OCI-LY3 (cell line): ENCODE results near the gene PSMC5.

Experiments used
- H2AFZ ChIP-seq: fragments of 200-600, 300-600 bp; shearing (Covaris generic); 2 replicates; pipeline ENCODE4 v1.6.0; 2014; ENCODE audit warnings: antibody characterized with exemption, low read depth, low read length
- H3K27ac ChIP-seq: fragments of 200-600, 300-600 bp; sonication (generic); 2 replicates; pipeline ENCODE4 v1.5.1; 2014; ENCODE audit warnings: mild to moderate bottlenecking, low read length, moderate library complexity, mixed read lengths
- H3K27me3 ChIP-seq: fragments of 200-600, 300-600 bp; sonication (generic); 2 replicates; pipeline ENCODE4 v1.6.1; 2014; ENCODE audit warnings: low read depth, low read length, mixed read lengths
- H3K36me3 ChIP-seq: fragments of 200-600, 300-600 bp; sonication (generic); replicated peaks from 2 replicates; pipeline ENCODE3; 2014; ENCODE audit warnings: low read depth, low read length, mixed read lengths
- H3K4me1 ChIP-seq: fragments of 300-600, 200-600 bp; sonication (generic); 2 replicates; pipeline ENCODE4 v1.6.1; 2014; ENCODE audit warnings: low read length, mixed read lengths
- H3K4me2 ChIP-seq: fragments of 200-600, 300-600 bp; sonication (generic); 2 replicates; pipeline ENCODE4 v1.6.1; 2014; ENCODE audit warnings: low read length, mixed read lengths
- H3K4me3 ChIP-seq: fragments of 300-600, 200-600 bp; sonication (generic); 2 replicates; pipeline ENCODE4 v1.5.1; 2014; ENCODE audit warnings: antibody characterized with exemption, mild to moderate bottlenecking, low read length, moderate library complexity
- H3K79me2 ChIP-seq: fragments of 300-600, 200-600 bp; shearing (Covaris generic); 2 replicates; pipeline ENCODE4 v1.6.1; 2014; ENCODE audit warnings: mild to moderate bottlenecking, low read length, mixed read lengths
- H3K9ac ChIP-seq: fragments of 300-600, 200-600 bp; shearing (Covaris generic); 2 replicates; pipeline ENCODE4 v1.6.0; 2014; ENCODE audit warnings: mild to moderate bottlenecking, low read length, moderate library complexity
- H3K9me3 ChIP-seq: fragments of 200-600, 300-600 bp; shearing (Covaris generic); 2 replicates; pipeline ENCODE4 v1.6.1; 2014; ENCODE audit warnings: low read length, mixed read lengths; ENCODE audit not compliant: insufficient read depth
- H4K20me1 ChIP-seq: fragments of 200-600, 300-600 bp; sonication (generic); 2 replicates; pipeline ENCODE4 v1.6.1; 2016; ENCODE audit warnings: low read length, mixed read lengths; ENCODE audit not compliant: insufficient read depth
- EZH2phosphoT487 ChIP-seq: fragments of 200-600 bp; shearing (Covaris generic); IDR thresholded peaks from 2 replicates; pipeline ENCODE4 v1.6.1; 2018; ENCODE audit warnings: antibody characterized with exemption, mixed run types, low read depth
- TF ChIP-seq, protein P1 (sequence below): fragments of 200-600, 300-600 bp; sonication (generic); IDR thresholded peaks from 2 replicates; pipeline ENCODE4 v1.5.1; 2014; ENCODE audit warnings: antibody characterized with exemption, low read length, low read depth

PSMC5 gene

DNA sequence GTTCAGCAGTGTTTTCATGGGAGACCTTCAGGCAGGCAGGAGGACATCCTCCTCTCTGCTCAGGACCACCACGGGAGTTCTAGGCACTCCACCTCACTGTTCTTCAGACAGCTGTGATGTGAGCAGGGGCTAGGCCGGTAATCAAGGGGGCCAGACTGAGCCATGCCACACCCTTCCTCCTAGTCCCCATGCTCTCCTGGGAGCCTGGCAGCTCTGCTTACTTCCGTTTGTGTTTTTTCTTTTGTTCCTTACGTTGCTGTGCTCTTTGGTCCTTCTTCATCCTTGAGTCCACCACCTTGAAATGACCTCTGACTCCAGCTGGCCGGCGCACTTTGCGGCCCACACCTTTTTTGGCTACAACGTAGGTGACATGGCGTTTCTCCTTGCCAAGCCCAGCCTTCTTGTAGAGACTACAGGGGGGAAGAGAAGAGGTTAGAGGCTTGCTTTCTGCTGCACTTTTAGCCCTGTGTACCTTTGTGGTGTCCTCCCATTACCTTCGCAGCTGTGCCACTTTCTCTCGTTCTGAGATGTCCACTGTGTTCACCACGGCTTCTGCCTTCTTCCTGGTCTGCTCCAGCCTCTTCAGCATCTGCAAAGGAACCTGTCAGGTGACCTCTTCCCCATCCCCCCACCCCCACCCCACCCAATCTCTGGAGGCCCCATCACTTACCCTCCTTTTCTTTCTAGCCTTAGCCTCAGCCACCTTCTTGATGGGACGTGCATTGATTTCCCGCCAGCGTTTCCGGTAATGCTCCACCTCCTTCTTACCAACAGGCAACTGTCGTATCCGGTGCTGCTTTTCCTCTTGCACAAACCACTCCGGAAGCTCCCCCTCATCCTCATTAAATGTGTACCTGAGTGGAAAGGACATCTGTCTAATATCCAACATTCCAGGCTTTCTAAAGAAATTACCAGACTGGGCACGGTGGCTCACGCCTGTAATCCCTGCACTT, 7.4 kb upstream of the PSMC5 start:
- H3K79me2 ChIP-seq = peaks cover 12% of the 10 kb centered on the region; the same call in 1 of the 2 replicates
- H3K9ac ChIP-seq = no peak overlapping the region
- H3K9me3 ChIP-seq = no peaks in the 10 kb centered on the region
- TF ChIP-seq, protein P1, sequence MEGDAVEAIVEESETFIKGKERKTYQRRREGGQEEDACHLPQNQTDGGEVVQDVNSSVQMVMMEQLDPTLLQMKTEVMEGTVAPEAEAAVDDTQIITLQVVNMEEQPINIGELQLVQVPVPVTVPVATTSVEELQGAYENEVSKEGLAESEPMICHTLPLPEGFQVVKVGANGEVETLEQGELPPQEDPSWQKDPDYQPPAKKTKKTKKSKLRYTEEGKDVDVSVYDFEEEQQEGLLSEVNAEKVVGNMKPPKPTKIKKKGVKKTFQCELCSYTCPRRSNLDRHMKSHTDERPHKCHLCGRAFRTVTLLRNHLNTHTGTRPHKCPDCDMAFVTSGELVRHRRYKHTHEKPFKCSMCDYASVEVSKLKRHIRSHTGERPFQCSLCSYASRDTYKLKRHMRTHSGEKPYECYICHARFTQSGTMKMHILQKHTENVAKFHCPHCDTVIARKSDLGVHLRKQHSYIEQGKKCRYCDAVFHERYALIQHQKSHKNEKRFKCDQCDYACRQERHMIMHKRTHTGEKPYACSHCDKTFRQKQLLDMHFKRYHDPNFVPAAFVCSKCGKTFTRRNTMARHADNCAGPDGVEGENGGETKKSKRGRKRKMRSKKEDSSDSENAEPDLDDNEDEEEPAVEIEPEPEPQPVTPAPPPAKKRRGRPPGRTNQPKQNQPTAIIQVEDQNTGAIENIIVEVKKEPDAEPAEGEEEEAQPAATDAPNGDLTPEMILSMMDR = no peak
- no peak for TF ChIP-seq EZH2phosphoT487
- peaks cover 6% of the 10 kb centered on the region for H3K4me1 ChIP-seq
- no peaks in the 10 kb centered on the region for H4K20me1 ChIP-seq
- H2AFZ ChIP-seq = no peak overlapping the region
- H3K36me3 ChIP-seq = peaks cover 91% of the 10 kb centered on the region
- H3K4me3 ChIP-seq = no peak overlapping the region
- no peaks in the 10 kb centered on the region for H3K27me3 ChIP-seq
- no peak overlapping the region for H3K4me2 ChIP-seq
- H3K27ac ChIP-seq = no peak overlapping the region

DNA sequence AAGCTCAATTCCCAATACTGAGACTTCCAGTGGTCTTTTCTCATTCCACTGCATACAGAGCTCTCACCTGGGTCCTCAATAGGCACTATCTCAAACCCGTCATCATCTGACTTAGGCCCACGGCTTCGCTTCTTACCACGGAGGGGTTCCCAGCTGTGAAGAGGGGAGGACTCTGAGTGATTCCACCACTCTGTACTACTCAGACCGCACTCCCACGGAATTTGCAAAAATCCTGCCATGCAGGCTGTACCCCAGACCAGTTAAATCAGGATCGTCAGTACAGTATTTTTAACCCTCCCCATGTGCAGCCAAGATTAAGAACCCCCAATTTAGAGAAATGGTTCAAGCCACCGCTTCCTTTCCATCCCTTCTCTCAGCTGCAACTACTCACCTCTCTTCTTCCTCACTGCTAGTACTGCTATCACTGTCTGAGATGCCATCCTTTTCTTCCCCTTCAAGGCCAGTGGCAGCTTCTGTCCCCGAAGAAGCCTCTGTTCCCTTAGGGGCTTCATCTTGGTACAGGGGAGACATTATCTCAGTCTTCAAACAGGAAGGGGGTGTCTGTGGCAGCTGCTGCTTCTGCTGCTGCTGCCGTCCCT, 6.2 kb upstream of the PSMC5 start:
- Histone ChIP-seq H3K4me2 (no peak overlapping the region), H3K36me3 (peaks cover 90% of the 10 kb centered on the region), H3K9me3 (no peaks in the 10 kb centered on the region), H3K4me1 (peaks cover 12% of the 10 kb centered on the region), H3K9ac (no peak overlapping the region), H2AFZ (no peak overlapping the region), H3K27me3 (no peaks in the 10 kb centered on the region), H3K27ac (no peak overlapping the region), H4K20me1 (no peaks in the 10 kb centered on the region), H3K4me3 (no peak overlapping the region), H3K79me2 (peaks cover 18% of the 10 kb centered on the region)
- TF ChIP-seq, protein P1 = no peak
- no peak for TF ChIP-seq EZH2phosphoT487

DNA sequence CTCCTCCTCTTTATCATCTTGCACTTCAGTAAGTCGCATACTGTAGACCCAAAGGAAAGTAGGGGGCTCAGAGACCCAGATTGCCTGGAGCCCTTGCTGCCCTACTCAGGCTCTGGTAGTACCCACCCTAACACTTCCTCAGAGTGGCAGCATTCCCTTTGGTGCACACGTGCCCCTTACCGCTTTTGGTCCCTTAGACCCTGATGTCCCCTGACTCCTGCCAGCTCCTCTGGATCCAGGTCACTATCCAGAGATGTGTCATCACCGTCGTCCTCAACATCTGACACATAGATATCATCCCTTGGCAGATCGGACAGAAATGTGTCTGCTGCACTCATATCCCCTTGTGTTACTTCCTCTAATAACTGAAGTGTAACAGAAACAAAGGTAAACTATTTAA, 5.4 kb upstream of the PSMC5 start:
- Histone ChIP-seq H3K9ac (no peak overlapping the region), H3K36me3 (peaks cover 82% of the 10 kb centered on the region), H2AFZ (no peak overlapping the region), H3K9me3 (no peaks in the 10 kb centered on the region), H3K27me3 (no peaks in the 10 kb centered on the region), H3K79me2 (peaks cover 24% of the 10 kb centered on the region), H3K4me3 (no peak overlapping the region), H3K4me1 (peaks cover 14% of the 10 kb centered on the region), H4K20me1 (no peaks in the 10 kb centered on the region), H3K4me2 (no peak overlapping the region), H3K27ac (no peak overlapping the region; the same call in 1 of the 2 replicates)
- TF ChIP-seq EZH2phosphoT487 = no peak
- TF ChIP-seq, protein P1 = no peak

DNA sequence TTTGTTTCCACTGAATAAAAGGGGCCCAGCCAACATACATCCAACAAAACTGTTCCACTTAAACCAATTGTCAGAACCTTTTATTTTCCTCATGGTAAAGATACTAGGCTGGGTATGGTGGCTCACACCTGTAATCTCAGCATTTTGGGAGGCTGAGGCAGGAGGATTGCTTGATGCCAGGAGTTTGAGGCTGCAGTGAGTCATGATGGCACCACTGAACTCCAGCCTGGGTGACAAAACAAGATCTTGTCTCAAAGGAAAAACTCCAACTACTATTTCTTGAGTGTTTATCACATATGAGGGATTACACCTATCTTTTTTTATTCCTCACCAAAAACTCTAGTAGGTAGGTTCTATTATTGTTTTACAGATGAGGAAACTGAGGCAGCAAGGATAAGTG, 4.7 kb upstream of the PSMC5 start:
- Histone ChIP-seq H3K9ac (no peak overlapping the region), H2AFZ (no peak overlapping the region), H3K4me2 (no peak overlapping the region), H3K4me1 (peaks cover 14% of the 10 kb centered on the region), H3K9me3 (no peaks in the 10 kb centered on the region), H3K79me2 (peaks cover 25% of the 10 kb centered on the region), H3K36me3 (peaks cover 75% of the 10 kb centered on the region), H3K4me3 (no peak overlapping the region), H4K20me1 (no peaks in the 10 kb centered on the region), H3K27me3 (no peaks in the 10 kb centered on the region), H3K27ac (no peak overlapping the region)
- TF ChIP-seq EZH2phosphoT487 = no peak
- TF ChIP-seq, protein P1 = no peak
